Bronchial epithelial cell (primary cell): Measurements from ENCODE around the gene RBPMS2. TPM values are rescaled to one million over a fixed set of nuclear protein-coding genes. Genes with fewer than 3 reads are reported as not detected.

Experiments used
- DNase-seq: peaks from one replicate; pipeline ENCODE4 v3.0.0-alpha.2; 2010; ENCODE audit warnings: low read depth
- FAIRE-seq: peaks from 2 replicates; lab custom pipeline; 2011; peaks lifted over from hg19 to GRCh38; lab: Jason Lieb, UNC
- H3K27me3 ChIP-seq: 2 replicates; pipeline ENCODE4 v1.5.1; 2011; ENCODE audit warnings: low read length; ENCODE audit not compliant: control insufficient read depth, insufficient read depth
- H3K36me3 ChIP-seq: 2 replicates; pipeline ENCODE4 v1.5.1; 2011; ENCODE audit warnings: low read length; ENCODE audit not compliant: control insufficient read depth, insufficient read depth
- H3K4me3 ChIP-seq: 2 replicates; pipeline ENCODE4 v1.5.1; 2011; ENCODE audit warnings: mild to moderate bottlenecking, low read depth, low read length, control low read depth
- CTCF ChIP-seq: IDR thresholded peaks from 2 replicates; pipeline ENCODE4 v1.5.1; 2011; ENCODE audit warnings: mild to moderate bottlenecking, moderate library complexity, low read length, control low read depth, inconsistent platforms; ENCODE audit not compliant: insufficient read depth, severe bottlenecking
- total RNA-seq: library from RNA; depleted of rRNA; stranded (reverse); fragments of >200 nt; gene quantifications from 2 replicates; pipeline ENCODE4 v1.2.1, GENCODE V29; 2014

Gene RBPMS2
- total RNA-seq, 1 donor from 2014 or later: not detected

- TF ChIP-seq CTCF: no peak
- FAIRE-seq: no peak
Observed at GRCh38 chr15:64792282-64792681, 16.9 kb upstream of the RBPMS2 start.

GRCh38 chr15:64791401-64791800 lies 16.0 kb upstream of the RBPMS2 start:
- no peak for FAIRE-seq
- no peak overlapping the region for H3K4me3 ChIP-seq
- TF ChIP-seq CTCF: no peak

More at GRCh38 chr15:64792282-64792681, 16.9 kb upstream of the RBPMS2 start:
- no peaks in the 10 kb centered on the region for H3K36me3 ChIP-seq
- H3K4me3 ChIP-seq: no peak overlapping the region
- H3K27me3 ChIP-seq: no peaks in the 10 kb centered on the region
- peak; percentile 15 for DNase-seq

GRCh38 chr15:64783796-64784195 lies 8.4 kb upstream of the RBPMS2 start:
- no peaks in the 10 kb centered on the region for H3K27me3 ChIP-seq
- no peak for FAIRE-seq

More at GRCh38 chr15:64791401-64791800, 16.0 kb upstream of the RBPMS2 start:
- DNase-seq: no peak
- Histone ChIP-seq H3K27me3 (no peaks in the 10 kb centered on the region), H3K36me3 (no peaks in the 10 kb centered on the region)

GRCh38 chr15:64782751-64783150 lies 7.4 kb upstream of the RBPMS2 start:
- FAIRE-seq: no peak
- Histone ChIP-seq H3K36me3 (no peaks in the 10 kb centered on the region), H3K4me3 (no peak overlapping the region), H3K27me3 (no peaks in the 10 kb centered on the region)
- TF ChIP-seq CTCF: no peak
- DNase-seq: no peak

More at GRCh38 chr15:64783796-64784195, 8.4 kb upstream of the RBPMS2 start:
- Histone ChIP-seq H3K4me3 (no peak overlapping the region), H3K36me3 (no peaks in the 10 kb centered on the region)
- no peak for DNase-seq
- no peak for TF ChIP-seq CTCF

- no peaks in the 10 kb centered on the region for H3K36me3 ChIP-seq
- no peak overlapping the region for H3K4me3 ChIP-seq
- FAIRE-seq (no peak), DNase-seq (no peak)
- no peak for TF ChIP-seq CTCF
- peaks cover 3% of the 10 kb centered on the region for H3K27me3 ChIP-seq
Observed at GRCh38 chr15:64781299-64781698, 5.9 kb upstream of the RBPMS2 start.

GRCh38 chr15:64780600-64781156 lies 5.3 kb upstream of the RBPMS2 start:
- no peak for FAIRE-seq
- Histone ChIP-seq H3K4me3 (no peak overlapping the region), H3K36me3 (no peaks in the 10 kb centered on the region), H3K27me3 (peaks cover 6% of the 10 kb centered on the region)
- no peak for DNase-seq
- TF ChIP-seq CTCF: no peak
